NCI-H460 (cell line): ENCODE results near the gene ENTPD8. TPM values are rescaled to one million over a fixed set of nuclear protein-coding genes. Genes with fewer than 3 reads are reported as not detected.
A peak's percentile ranks its signal among the peaks of the same experiment; 100 is the strongest.
"Not testable (repeated sequence)": the region's sequence is repeated elsewhere in the genome, so short reads cannot be mapped to it uniquely, and the experiment has no call there.

Experiments used
- DNase-seq: peaks from one replicate; pipeline ENCODE4 v3.0.0-alpha.2; 2016; ENCODE audit warnings: low read depth; ENCODE audit errors: extremely low read depth
- total RNA-seq: library from RNA; depleted of rRNA; stranded (reverse); fragments of >200 nt; shearing (Covaris generic); gene quantifications from 2 replicates; pipeline ENCODE4 v1.2.3, GENCODE V29; 2014

The ENTPD8 gene
- total RNA-seq, 1 experiment from 2014 or later: not detected

- DNase-seq: no peak
Measured at GRCh38 chr9:137416006-137416562, 25.1 kb downstream of the ENTPD8 start.

- DNase-seq: no peak
Measured at GRCh38 chr9:137415451-137415850, 25.7 kb downstream of the ENTPD8 start.

GRCh38 chr9:137412431-137412830 lies 28.7 kb downstream of the ENTPD8 start:
- DNase-seq: no peak

GRCh38 chr9:137411645-137412380 lies 29.3 kb downstream of the ENTPD8 start:
- DNase-seq: peak; percentile 69

GRCh38 chr9:137411260-137411644 lies 29.9 kb downstream of the ENTPD8 start:
- no peak for DNase-seq

- DNase-seq: no peak
Measured at GRCh38 chr9:137410891-137411249, 30.3 kb downstream of the ENTPD8 start.

- not testable (repeated sequence) for DNase-seq
Measured at GRCh38 chr9:137410236-137410890, 30.8 kb downstream of the ENTPD8 start.

- DNase-seq: no peak
Measured at GRCh38 chr9:137409515-137409914, 31.6 kb downstream of the ENTPD8 start.

GRCh38 chr9:137408651-137409405 lies 32.3 kb downstream of the ENTPD8 start:
- no peak for DNase-seq

GRCh38 chr9:137407590-137408300 lies 33.4 kb downstream of the ENTPD8 start:
- no peak for DNase-seq

GRCh38 chr9:137406876-137407589 lies 34.1 kb downstream of the ENTPD8 start:
- DNase-seq: peak; percentile 48

- no peak for DNase-seq
Measured at GRCh38 chr9:137406085-137406760, 34.9 kb downstream of the ENTPD8 start.

- DNase-seq: no peak
Measured at GRCh38 chr9:137405677-137406081, 35.5 kb downstream of the ENTPD8 start.

- DNase-seq: no peak
Measured at GRCh38 chr9:137404961-137405567, 36.1 kb downstream of the ENTPD8 start.

GRCh38 chr9:137403269-137403668 lies 37.9 kb downstream of the ENTPD8 start:
- no peak for DNase-seq

GRCh38 chr9:137402746-137403145 lies 38.4 kb downstream of the ENTPD8 start:
- DNase-seq: no peak

- no peak for DNase-seq
Measured at GRCh38 chr9:137398561-137399468, 42.3 kb downstream of the ENTPD8 start.
